Stomach (tissue), 9 donors: ENCODE data around the gene GALNT2. TPM values are rescaled to one million over a fixed set of nuclear protein-coding genes. Genes with fewer than 3 reads are reported as not detected.

Source experiments
- DNase-seq, 2 donors: peaks; one replicate each; pipeline versions ENCODE4 v3.0.0 to v3.0.0-alpha.2; 2013 to 2019
- H3K27ac ChIP-seq, 5 donors: fragments of 200-600 bp in 4 of 5; sonication (generic) in 4 of 5; one replicate each; pipeline ENCODE4 v1.5.1; 2013 to 2019; ENCODE audit warnings: mild to moderate bottlenecking in 1 of 5, moderate library complexity in 1 of 5
- H3K27me3 ChIP-seq, 3 donors: fragments of 200-600 bp; sonication (generic); one replicate each; pipeline ENCODE4 v1.5.1; 2017 to 2019; ENCODE audit warnings: mixed run types in 1 of 3
- H3K36me3 ChIP-seq, 4 donors: fragments of 200-600 bp; sonication (generic); 1 replicate in 3 of 4; 2 replicates in 1 of 4; pipeline ENCODE4 v1.5.1; 2016 to 2019
- H3K4me1 ChIP-seq, 4 donors: fragments of 200-600 bp; sonication (generic); one replicate each; pipeline ENCODE4 v1.5.1; 2016 to 2019
- H3K4me3 ChIP-seq, 4 donors: fragments of 200-600 bp; sonication (generic) in 3 of 4; one replicate each; pipeline ENCODE4 v1.5.1; 2016 to 2019; ENCODE audit warnings: mild to moderate bottlenecking in 1 of 4
- H3K9me3 ChIP-seq, 4 donors: fragments of 200-600 bp; sonication (generic); one replicate each; pipeline ENCODE4 v1.5.1; 2016 to 2019
- EP300 ChIP-seq: sonication (generic); formaldehyde crosslinking; IDR thresholded peaks from one replicate; pipeline ENCODE4 v1.6.1; 2017; ENCODE audit warnings: antibody characterized with exemption
- POLR2A ChIP-seq, 4 donors: fragments of 450-650 bp; IDR thresholded peaks; one replicate each; pipeline ENCODE4 v1.6.1; 2016; ENCODE audit warnings: antibody characterized with exemption in 4 of 4, control low read depth in 2 of 4, mild to moderate bottlenecking in 1 of 4, moderate library complexity in 1 of 4
- POLR2AphosphoS5 ChIP-seq, 3 donors: sonication (generic); formaldehyde crosslinking; IDR thresholded peaks; one replicate each; pipeline ENCODE4 v1.6.1; 2016; ENCODE audit warnings: antibody characterized with exemption in 3 of 3
- WGBS, 5 donors: extraction: QIAGEN DNeasy Blood & Tissue Kit in 3 of 5; methylation state at CpG; one replicate each; pipeline versions ENCODE4 v1.1.5 to v1.1.7; 2013 to 2018; 5-methylcytosine and 5-hydroxymethylcytosine counted together
- intact Hi-C: fragments of 100-400 bp; cut with DNase I; formaldehyde crosslinking; loops from one replicate; pipeline ENCODE4 v1.15.1; 2023; ENCODE audit warnings: low total_unique reads
- polyA plus RNA-seq, 3 donors: library from polyadenylated mRNA; stranded (reverse); fragments of 200-250 nt; gene quantifications; one replicate each; pipeline ENCODE4 v1.2.3, GENCODE V29; 2013
- total RNA-seq, 5 donors: library from RNA; depleted of rRNA; stranded (reverse); fragments of >200 nt; gene quantifications; one replicate each; pipeline versions ENCODE4 v1.1.0 to v1.2.3, GENCODE V29; 2014 to 2016
- TF ChIP-seq, protein P1 (sequence below), 7 experiments: fragments of 450-650 bp in 4 of 7; fragments of 200-600 bp in 3 of 7; sonication (generic) in 3 of 7; IDR thresholded peaks; one replicate each; pipeline ENCODE4 v1.5.1; 2016 to 2019; ENCODE audit warnings: antibody characterized with exemption in 7 of 7, control low read depth in 2 of 7, mild to moderate bottlenecking in 1 of 7
- donor health status: healthy with polysubstance abuse.
- donor health status: Bipolar disorder and iron deficiency.
- donor health status: healthy.

Gene GALNT2
- total and polyA plus RNA-seq, 8 donors = 5.5 to 101 (median 43.1) TPM

DNA sequence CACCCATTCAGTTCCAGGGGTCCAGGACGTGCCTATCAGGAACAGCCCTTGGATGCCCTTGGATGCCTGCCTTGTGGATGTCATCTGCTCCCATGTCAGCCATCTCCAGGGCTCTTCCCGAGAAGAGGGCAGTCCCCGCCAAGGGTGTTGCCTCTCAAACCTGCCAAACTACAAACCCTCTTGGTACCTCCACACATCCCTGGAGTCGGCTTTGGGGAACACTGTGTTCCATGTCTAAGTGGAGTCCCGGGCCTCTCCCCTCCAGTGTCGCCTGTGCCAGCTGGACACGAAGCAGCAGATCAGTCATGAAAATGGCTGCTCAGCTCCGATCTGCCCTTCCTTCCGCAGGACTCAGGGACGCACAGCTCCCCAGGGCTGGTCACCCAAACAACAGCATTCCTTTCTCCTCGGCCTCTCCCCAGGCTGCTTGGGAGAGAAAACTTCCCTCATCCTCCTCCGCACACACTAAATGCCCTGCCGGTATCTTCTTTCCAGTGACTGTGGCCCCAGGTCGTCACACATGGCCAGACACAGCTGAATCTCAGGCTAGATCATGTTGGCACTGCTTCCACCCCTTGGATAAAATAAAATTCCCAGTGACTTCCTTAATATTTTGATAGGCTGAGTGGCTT lies 53.4 kb downstream of the GALNT2 start:
- Histone ChIP-seq H3K9me3 (no peaks in the 10 kb centered on the region), H3K4me1 (peaks cover 16 to 77% (median 33%) of the 10 kb centered on the region in 4 donors), H3K36me3 (peaks cover 0 to 11% (median 2%) of the 10 kb centered on the region in 4 donors), H3K27ac (no peak overlapping the region), H3K27me3 (no peaks in the 10 kb centered on the region), H3K4me3 (no peak overlapping the region)
- DNase-seq = no peak
- TF ChIP-seq, protein P1, sequence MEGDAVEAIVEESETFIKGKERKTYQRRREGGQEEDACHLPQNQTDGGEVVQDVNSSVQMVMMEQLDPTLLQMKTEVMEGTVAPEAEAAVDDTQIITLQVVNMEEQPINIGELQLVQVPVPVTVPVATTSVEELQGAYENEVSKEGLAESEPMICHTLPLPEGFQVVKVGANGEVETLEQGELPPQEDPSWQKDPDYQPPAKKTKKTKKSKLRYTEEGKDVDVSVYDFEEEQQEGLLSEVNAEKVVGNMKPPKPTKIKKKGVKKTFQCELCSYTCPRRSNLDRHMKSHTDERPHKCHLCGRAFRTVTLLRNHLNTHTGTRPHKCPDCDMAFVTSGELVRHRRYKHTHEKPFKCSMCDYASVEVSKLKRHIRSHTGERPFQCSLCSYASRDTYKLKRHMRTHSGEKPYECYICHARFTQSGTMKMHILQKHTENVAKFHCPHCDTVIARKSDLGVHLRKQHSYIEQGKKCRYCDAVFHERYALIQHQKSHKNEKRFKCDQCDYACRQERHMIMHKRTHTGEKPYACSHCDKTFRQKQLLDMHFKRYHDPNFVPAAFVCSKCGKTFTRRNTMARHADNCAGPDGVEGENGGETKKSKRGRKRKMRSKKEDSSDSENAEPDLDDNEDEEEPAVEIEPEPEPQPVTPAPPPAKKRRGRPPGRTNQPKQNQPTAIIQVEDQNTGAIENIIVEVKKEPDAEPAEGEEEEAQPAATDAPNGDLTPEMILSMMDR (IDR thresholded peaks at IDR 0.05) = no peak
- TF ChIP-seq POLR2AphosphoS5 (IDR thresholded peaks at IDR 0.05) = no peak
- TF ChIP-seq EP300 = no peak
- no peak for TF ChIP-seq POLR2A (IDR thresholded peaks at IDR 0.05)
- intact Hi-C loops = no loop called here
- WGBS, 5 donors = 88 to 93% (median 92%) methylated on average over 10 to 14 of the region's 14 CpGs

DNA sequence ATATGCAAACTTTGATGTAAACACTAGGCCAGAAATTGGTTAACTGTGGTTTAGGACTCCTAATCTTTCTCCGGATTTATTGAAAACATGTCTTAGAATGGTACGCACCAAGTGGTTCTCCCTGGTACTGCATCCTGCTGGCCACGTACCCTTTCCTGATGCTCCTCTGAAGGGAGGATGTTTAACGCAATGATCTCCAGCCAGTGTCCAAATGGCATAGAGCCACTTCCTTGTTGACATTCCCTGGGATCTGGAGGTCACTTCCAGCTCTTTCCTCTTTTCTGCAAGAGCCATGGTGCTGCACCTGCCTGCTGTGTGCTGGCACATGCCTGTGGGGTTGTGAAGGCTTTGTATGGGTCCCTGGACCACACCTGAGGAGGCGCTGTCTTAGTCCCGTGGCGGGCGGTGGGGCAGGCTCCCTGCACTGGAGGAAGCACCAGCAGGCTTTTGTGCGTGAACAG lies 53.9 kb downstream of the GALNT2 start:
- WGBS, 5 donors = 67 to 82% (median 77%) methylated on average over 9 of the region's 9 CpGs
- TF ChIP-seq, protein P1 (IDR thresholded peaks at IDR 0.05) = peak in 5 of 7 experiments; percentile 25 to 67 (median 46)
- TF ChIP-seq EP300 = no peak
- H3K4me1 ChIP-seq = peaks cover 16 to 78% (median 37%) of the 10 kb centered on the region in 4 donors
- intact Hi-C loops = no loop called here
- no peak overlapping the region for H3K4me3 ChIP-seq
- no peaks in the 10 kb centered on the region for H3K9me3 ChIP-seq
- H3K36me3 ChIP-seq = peaks cover 0 to 11% (median 2%) of the 10 kb centered on the region in 4 donors
- no peak for DNase-seq
- no peaks in the 10 kb centered on the region for H3K27me3 ChIP-seq
- H3K27ac ChIP-seq = no peak overlapping the region

DNA sequence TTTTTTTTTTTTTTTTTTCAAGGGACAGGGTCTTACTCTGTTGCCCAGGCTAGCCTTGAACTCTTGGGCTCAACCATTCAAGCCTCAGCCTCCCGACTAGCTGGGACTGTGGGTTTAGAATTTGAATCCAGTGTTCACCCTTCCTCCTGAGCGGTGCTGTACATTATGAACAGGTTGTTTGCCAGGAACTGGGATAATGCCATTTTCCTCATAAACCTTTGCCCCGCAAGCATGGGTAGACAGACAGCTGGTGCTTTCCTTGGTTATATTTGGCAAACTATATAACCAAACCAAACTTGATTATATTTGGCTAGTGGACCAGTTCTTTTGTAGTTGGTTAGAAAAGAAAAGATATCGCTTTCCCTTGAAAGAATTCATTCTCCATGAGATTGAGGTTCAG lies 54.9 kb downstream of the GALNT2 start:
- intact Hi-C loops = no loop called here
- DNase-seq = no peak
- TF ChIP-seq EP300 (no peak), POLR2A (IDR thresholded peaks at IDR 0.05) (no peak), POLR2AphosphoS5 (IDR thresholded peaks at IDR 0.05) (no peak)
- TF ChIP-seq, protein P1 (IDR thresholded peaks at IDR 0.05) = no peak
- WGBS, 5 donors = 38 to 61% (median 49%) methylated on average over 4 of the region's 4 CpGs
- H3K27me3 ChIP-seq = no peaks in the 10 kb centered on the region
- no peak overlapping the region for H3K4me3 ChIP-seq
- H3K4me1 ChIP-seq = peaks cover 14 to 78% (median 40%) of the 10 kb centered on the region in 4 donors
- H3K27ac ChIP-seq = peak overlapping the region in 1 of 5 donors; percentile 57
- peaks cover 0 to 11% (median 2%) of the 10 kb centered on the region in 4 donors for H3K36me3 ChIP-seq
- H3K9me3 ChIP-seq = no peaks in the 10 kb centered on the region

DNA sequence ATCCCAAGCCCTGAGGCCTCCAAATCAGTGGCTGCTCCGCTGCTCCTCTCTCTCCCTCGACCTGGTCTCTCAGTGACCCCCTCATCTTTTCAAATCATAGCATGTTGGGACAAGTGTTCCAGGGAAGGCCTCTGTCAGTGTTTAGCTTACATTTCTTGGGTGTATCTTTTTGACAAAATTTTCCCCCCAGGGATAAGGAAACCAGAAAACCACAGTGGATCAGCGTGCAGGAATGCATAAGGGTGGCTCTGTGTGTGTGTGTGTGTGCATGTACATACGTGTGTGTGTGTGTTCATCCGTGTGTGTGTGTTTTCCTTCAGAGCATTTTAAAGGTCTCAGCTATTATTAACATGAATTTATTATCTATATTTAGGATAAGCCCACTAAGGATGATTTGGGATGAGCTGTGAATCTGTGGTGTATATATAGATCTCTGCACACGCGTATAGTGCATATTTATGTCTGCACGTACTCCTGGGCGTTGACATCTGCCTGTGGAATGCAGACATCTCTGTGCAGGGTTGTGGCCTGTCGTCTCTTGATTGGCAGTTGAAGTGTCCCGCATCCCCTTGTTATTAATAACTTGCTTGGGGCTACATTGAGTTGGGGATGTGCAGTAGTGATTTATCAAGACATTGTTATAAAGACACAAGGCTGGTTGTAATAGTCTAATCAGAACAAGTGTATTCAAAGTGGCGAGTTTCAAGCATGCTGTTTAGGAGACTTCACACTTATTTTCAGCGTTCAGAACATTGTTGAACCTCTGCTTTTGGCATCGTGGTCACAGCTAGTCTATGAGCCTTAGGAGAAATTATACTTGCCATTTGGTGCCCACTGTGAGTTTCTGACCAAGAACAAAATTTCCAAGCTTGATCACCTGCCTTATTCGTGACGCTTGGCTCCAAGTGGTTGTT lies 55.6 kb downstream of the GALNT2 start:
- 81 to 90% (median 88%) methylated on average over 16 of the region's 16 CpGs for WGBS, 5 donors
- H3K27ac ChIP-seq = peak overlapping the region in 1 of 5 donors; percentile 57

More for the DNA sequence above, 55.6 kb downstream of the GALNT2 start:
- no peaks in the 10 kb centered on the region for H3K27me3 ChIP-seq
- peaks cover 0 to 11% (median 2%) of the 10 kb centered on the region in 4 donors for H3K36me3 ChIP-seq
- H3K4me3 ChIP-seq = no peak overlapping the region
- peaks cover 12 to 79% (median 39%) of the 10 kb centered on the region in 4 donors for H3K4me1 ChIP-seq
- no peaks in the 10 kb centered on the region for H3K9me3 ChIP-seq
- intact Hi-C loops = no loop called here
- DNase-seq = no peak
- TF ChIP-seq POLR2A (IDR thresholded peaks at IDR 0.05) = no peak
- TF ChIP-seq, protein P1 (IDR thresholded peaks at IDR 0.05) = no peak
- no peak for TF ChIP-seq POLR2AphosphoS5 (IDR thresholded peaks at IDR 0.05)
- TF ChIP-seq EP300 = no peak
